ENCODE measurements around the gene CALR3. TPM values are rescaled to one million over a fixed set of nuclear protein-coding genes. Genes with fewer than 3 reads are reported as not detected.

CALR3 gene
- total and polyA plus RNA-seq, 2 of the 13 experiments (the other 11 are each of a cell fraction or from before 2014, with no cell fraction given), result not detected

GRCh38 chr19:16495982-16496612 is at the start of gene CALR3, which contains the start of gene C19orf44 (continued):
- TF ChIP-seq, protein P1, sequence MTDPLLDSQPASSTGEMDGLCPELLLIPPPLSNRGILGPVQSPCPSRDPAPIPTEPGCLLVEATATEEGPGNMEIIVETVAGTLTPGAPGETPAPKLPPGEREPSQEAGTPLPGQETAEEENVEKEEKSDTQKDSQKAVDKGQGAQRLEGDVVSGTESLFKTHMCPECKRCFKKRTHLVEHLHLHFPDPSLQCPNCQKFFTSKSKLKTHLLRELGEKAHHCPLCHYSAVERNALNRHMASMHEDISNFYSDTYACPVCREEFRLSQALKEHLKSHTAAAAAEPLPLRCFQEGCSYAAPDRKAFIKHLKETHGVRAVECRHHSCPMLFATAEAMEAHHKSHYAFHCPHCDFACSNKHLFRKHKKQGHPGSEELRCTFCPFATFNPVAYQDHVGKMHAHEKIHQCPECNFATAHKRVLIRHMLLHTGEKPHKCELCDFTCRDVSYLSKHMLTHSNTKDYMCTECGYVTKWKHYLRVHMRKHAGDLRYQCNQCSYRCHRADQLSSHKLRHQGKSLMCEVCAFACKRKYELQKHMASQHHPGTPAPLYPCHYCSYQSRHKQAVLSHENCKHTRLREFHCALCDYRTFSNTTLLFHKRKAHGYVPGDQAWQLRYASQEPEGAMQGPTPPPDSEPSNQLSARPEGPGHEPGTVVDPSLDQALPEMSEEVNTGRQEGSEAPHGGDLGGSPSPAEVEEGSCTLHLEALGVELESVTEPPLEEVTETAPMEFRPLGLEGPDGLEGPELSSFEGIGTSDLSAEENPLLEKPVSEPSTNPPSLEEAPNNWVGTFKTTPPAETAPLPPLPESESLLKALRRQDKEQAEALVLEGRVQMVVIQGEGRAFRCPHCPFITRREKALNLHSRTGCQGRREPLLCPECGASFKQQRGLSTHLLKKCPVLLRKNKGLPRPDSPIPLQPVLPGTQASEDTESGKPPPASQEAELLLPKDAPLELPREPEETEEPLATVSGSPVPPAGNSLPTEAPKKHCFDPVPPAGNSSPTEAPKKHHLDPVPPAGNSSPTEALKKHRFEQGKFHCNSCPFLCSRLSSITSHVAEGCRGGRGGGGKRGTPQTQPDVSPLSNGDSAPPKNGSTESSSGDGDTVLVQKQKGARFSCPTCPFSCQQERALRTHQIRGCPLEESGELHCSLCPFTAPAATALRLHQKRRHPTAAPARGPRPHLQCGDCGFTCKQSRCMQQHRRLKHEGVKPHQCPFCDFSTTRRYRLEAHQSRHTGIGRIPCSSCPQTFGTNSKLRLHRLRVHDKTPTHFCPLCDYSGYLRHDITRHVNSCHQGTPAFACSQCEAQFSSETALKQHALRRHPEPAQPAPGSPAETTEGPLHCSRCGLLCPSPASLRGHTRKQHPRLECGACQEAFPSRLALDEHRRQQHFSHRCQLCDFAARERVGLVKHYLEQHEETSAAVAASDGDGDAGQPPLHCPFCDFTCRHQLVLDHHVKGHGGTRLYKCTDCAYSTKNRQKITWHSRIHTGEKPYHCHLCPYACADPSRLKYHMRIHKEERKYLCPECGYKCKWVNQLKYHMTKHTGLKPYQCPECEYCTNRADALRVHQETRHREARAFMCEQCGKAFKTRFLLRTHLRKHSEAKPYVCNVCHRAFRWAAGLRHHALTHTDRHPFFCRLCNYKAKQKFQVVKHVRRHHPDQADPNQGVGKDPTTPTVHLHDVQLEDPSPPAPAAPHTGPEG (CRISPR knock-in tag; IDR thresholded peaks at IDR 0.05), result 0 out of 2 replicates have a peak, but pooled peaks have one; percentile 10
- TF ChIP-seq NR2C2 (CRISPR knock-in tag; IDR thresholded peaks at IDR 0.05; ENCODE audit: borderline replicate concordance) (peak; percentile 97), MED13 (CRISPR knock-in tag; IDR thresholded peaks at IDR 0.05) (no peak), THAP7 (CRISPR knock-in tag; IDR thresholded peaks at IDR 0.05) (peak; percentile 43; the same call in 1 of the 2 replicates), ZXDC (CRISPR knock-in tag; IDR thresholded peaks at IDR 0.05) (no peak)
- TF ChIP-seq, protein P2, sequence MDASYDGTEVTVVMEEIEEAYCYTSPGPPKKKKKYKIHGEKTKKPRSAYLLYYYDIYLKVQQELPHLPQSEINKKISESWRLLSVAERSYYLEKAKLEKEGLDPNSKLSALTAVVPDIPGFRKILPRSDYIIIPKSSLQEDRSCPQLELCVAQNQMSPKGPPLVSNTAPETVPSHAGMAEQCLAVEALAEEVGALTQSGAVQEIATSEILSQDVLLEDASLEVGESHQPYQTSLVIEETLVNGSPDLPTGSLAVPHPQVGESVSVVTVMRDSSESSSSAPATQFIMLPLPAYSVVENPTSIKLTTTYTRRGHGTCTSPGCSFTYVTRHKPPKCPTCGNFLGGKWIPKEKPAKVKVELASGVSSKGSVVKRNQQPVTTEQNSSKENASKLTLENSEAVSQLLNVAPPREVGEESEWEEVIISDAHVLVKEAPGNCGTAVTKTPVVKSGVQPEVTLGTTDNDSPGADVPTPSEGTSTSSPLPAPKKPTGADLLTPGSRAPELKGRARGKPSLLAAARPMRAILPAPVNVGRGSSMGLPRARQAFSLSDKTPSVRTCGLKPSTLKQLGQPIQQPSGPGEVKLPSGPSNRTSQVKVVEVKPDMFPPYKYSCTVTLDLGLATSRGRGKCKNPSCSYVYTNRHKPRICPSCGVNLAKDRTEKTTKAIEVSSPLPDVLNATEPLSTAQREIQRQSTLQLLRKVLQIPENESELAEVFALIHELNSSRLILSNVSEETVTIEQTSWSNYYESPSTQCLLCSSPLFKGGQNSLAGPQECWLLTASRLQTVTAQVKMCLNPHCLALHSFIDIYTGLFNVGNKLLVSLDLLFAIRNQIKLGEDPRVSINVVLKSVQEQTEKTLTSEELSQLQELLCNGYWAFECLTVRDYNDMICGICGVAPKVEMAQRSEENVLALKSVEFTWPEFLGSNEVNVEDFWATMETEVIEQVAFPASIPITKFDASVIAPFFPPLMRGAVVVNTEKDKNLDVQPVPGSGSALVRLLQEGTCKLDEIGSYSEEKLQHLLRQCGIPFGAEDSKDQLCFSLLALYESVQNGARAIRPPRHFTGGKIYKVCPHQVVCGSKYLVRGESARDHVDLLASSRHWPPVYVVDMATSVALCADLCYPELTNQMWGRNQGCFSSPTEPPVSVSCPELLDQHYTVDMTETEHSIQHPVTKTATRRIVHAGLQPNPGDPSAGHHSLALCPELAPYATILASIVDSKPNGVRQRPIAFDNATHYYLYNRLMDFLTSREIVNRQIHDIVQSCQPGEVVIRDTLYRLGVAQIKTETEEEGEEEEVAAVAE (CRISPR knock-in tag; IDR thresholded peaks at IDR 0.05; ENCODE audit: borderline replicate concordance), result peak; percentile 95
- TF ChIP-seq, protein P3, sequence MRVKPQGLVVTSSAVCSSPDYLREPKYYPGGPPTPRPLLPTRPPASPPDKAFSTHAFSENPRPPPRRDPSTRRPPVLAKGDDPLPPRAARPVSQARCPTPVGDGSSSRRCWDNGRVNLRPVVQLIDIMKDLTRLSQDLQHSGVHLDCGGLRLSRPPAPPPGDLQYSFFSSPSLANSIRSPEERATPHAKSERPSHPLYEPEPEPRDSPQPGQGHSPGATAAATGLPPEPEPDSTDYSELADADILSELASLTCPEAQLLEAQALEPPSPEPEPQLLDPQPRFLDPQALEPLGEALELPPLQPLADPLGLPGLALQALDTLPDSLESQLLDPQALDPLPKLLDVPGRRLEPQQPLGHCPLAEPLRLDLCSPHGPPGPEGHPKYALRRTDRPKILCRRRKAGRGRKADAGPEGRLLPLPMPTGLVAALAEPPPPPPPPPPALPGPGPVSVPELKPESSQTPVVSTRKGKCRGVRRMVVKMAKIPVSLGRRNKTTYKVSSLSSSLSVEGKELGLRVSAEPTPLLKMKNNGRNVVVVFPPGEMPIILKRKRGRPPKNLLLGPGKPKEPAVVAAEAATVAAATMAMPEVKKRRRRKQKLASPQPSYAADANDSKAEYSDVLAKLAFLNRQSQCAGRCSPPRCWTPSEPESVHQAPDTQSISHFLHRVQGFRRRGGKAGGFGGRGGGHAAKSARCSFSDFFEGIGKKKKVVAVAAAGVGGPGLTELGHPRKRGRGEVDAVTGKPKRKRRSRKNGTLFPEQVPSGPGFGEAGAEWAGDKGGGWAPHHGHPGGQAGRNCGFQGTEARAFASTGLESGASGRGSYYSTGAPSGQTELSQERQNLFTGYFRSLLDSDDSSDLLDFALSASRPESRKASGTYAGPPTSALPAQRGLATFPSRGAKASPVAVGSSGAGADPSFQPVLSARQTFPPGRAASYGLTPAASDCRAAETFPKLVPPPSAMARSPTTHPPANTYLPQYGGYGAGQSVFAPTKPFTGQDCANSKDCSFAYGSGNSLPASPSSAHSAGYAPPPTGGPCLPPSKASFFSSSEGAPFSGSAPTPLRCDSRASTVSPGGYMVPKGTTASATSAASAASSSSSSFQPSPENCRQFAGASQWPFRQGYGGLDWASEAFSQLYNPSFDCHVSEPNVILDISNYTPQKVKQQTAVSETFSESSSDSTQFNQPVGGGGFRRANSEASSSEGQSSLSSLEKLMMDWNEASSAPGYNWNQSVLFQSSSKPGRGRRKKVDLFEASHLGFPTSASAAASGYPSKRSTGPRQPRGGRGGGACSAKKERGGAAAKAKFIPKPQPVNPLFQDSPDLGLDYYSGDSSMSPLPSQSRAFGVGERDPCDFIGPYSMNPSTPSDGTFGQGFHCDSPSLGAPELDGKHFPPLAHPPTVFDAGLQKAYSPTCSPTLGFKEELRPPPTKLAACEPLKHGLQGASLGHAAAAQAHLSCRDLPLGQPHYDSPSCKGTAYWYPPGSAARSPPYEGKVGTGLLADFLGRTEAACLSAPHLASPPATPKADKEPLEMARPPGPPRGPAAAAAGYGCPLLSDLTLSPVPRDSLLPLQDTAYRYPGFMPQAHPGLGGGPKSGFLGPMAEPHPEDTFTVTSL (CRISPR knock-in tag; IDR thresholded peaks at IDR 0.05; ENCODE audit: borderline replicate concordance), result no peak
